ENCODE data around the gene PRKAB2.

DNA sequence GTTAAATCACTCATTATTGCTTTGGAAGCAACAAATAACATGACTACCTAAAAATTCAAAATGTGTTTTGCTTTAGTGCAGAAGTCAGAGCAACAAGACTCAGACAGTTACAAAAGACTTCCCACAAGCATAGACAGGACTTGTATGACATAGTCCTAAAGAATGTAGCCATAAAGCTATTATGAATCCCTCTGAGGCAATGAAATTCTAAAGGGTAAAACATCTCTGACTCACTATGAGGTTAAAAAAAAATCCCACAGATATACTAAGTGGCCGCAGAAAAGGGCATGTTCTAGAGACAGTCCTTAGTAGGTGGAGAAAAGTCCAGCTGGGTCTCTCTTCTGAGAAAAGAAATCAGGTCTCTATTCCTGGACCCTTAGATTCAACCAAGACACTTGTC is 4.9 kb downstream of the PRKAB2 start:
- TF ChIP-seq CTCF (IDR thresholded peaks at IDR 0.05) (no peak), EZH2 (IDR thresholded peaks at IDR 0.05; ENCODE audit: borderline replicate concordance, insufficient read depth, low read depth, low read length, poor library complexity, severe bottlenecking) (no peak)
